GM12878 (cell line): ENCODE data around the gene LEMD2.

Experiments used
- CHD2 ChIP-seq: IDR thresholded peaks from 2 replicates; pipeline ENCODE4 v1.6.1; 2011; ENCODE audit warnings: low read depth, low read length, improper control_type of control experiment, borderline replicate concordance
- CHD4 ChIP-seq: fragments of 200-600 bp; sonication (generic); IDR thresholded peaks from 2 replicates; pipeline ENCODE4 v1.6.1; 2016; ENCODE audit warnings: mild to moderate bottlenecking
- CREB1 ChIP-seq: IDR thresholded peaks from 2 replicates; pipeline ENCODE4 v1.6.1; 2012; ENCODE audit warnings: low read depth, mild to moderate bottlenecking, inconsistent platforms
- EGR1 ChIP-seq, 2 experiments: IDR thresholded peaks; 1 replicate in 1 of 2; 2 replicates in 1 of 2; pipeline ENCODE4 v1.6.1; 2011 to 2012; ENCODE audit warnings: low read depth in 2 of 2, low read length in 2 of 2, borderline replicate concordance in 1 of 2, mild to moderate bottlenecking in 1 of 2, moderate library complexity in 1 of 2
- MTA3 ChIP-seq: IDR thresholded peaks from 2 replicates; pipeline ENCODE4 v1.6.1; 2012; ENCODE audit warnings: low read length, inconsistent platforms, borderline replicate concordance
- POLR2A ChIP-seq: IDR thresholded peaks from 2 replicates; pipeline ENCODE4 v1.6.1; 2011; ENCODE audit warnings: low read depth, mild to moderate bottlenecking, low read length
- POLR2AphosphoS5 ChIP-seq: IDR thresholded peaks from 2 replicates; pipeline ENCODE4 v1.6.1; 2011; ENCODE audit warnings: mild to moderate bottlenecking, low read length, inconsistent platforms
- RCOR1 ChIP-seq: conservative IDR thresholded peaks from 2 replicates; pipeline ENCODE4 v1.6.1; 2012; ENCODE audit warnings: low read depth, low read length, improper control_type of control experiment
- TAF1 ChIP-seq: IDR thresholded peaks from 2 replicates; pipeline ENCODE4 v1.6.1; 2011; ENCODE audit warnings: mild to moderate bottlenecking, low read depth, low read length, borderline replicate concordance
- TF ChIP-seq, protein P1 (sequence below), 3 experiments: IDR thresholded peaks in 2 of 3; conservative IDR thresholded peaks in 1 of 3; 2 replicates each; pipeline ENCODE4 v1.5.1; 2011; ENCODE audit warnings: low read depth in 3 of 3, low read length in 3 of 3, mild to moderate bottlenecking in 3 of 3, control low read depth in 2 of 3, moderate library complexity in 2 of 3, inconsistent platforms in 1 of 3, mixed read lengths in 1 of 3; ENCODE audit not compliant: control insufficient read depth in 2 of 3, insufficient read depth in 1 of 3; ENCODE audit errors: extremely low read depth in 1 of 3

DNA sequence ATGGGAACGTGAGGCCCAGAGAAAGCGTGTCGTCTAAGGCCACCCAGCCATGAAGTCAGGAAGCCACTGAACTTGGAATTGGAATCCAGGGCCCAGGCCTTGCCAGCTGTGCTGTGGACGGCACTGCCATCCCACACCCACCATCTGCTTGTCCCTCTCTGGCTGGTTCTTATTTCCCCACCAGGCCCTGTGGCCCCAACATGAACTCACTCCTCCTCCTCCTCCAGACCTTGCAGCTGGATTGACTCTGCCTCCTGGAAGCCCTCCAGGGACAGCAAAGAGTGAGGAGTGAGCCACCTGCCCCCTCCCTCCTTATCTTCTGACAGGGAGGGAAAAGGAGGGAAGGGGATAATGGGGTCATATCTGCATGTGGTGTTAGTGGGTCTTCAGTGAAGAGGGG is 26.2 kb downstream of the LEMD2 start:
- TF ChIP-seq EGR1 (IDR thresholded peaks at IDR 0.05; ENCODE audit: borderline replicate concordance in 1 of 2, low read depth in 2 of 2, low read length in 2 of 2), result no peak
- TF ChIP-seq, protein P1, sequence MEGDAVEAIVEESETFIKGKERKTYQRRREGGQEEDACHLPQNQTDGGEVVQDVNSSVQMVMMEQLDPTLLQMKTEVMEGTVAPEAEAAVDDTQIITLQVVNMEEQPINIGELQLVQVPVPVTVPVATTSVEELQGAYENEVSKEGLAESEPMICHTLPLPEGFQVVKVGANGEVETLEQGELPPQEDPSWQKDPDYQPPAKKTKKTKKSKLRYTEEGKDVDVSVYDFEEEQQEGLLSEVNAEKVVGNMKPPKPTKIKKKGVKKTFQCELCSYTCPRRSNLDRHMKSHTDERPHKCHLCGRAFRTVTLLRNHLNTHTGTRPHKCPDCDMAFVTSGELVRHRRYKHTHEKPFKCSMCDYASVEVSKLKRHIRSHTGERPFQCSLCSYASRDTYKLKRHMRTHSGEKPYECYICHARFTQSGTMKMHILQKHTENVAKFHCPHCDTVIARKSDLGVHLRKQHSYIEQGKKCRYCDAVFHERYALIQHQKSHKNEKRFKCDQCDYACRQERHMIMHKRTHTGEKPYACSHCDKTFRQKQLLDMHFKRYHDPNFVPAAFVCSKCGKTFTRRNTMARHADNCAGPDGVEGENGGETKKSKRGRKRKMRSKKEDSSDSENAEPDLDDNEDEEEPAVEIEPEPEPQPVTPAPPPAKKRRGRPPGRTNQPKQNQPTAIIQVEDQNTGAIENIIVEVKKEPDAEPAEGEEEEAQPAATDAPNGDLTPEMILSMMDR (IDR thresholded peaks at IDR 0.05 in 2 of 3, conservative IDR thresholded peaks at IDR 0.05 in 1 of 3; ENCODE audit: control insufficient read depth in 2 of 3, extremely low read depth in 1 of 3, insufficient read depth in 1 of 3, low read depth in 3 of 3, low read length in 3 of 3), result no peak
- TF ChIP-seq MTA3, result no peak
- TF ChIP-seq RCOR1, result no peak
- TF ChIP-seq POLR2AphosphoS5, result no peak
- no peak for TF ChIP-seq CHD2
- no peak for TF ChIP-seq POLR2A
- no peak for TF ChIP-seq CREB1
- no peak for TF ChIP-seq CHD4
- no peak for TF ChIP-seq TAF1
